K562 (cell line): ENCODE data around the gene SPDYE3. TPM values are rescaled to one million over a fixed set of nuclear protein-coding genes. Genes with fewer than 3 reads are reported as not detected.

Source experiments
- ATAC-seq: fragments of 200-7000 bp; cut with Tn5 transposase; 3 replicates; pipeline ENCODE4 v1.9.1; 2020; ENCODE audit warnings: moderate library complexity
- BruUV-seq: library from RNA; stranded (reverse); fragments of 400-500 nt; replicated peaks from 2 replicates; lab custom pipeline; 2021; lab: Mats Ljungman, UMichigan
- CTCF ChIA-PET: fragments of 300-600 bp; formaldehyde crosslinking; extraction: SDS; loops from one replicate; lab custom pipeline; 2021; ENCODE audit warnings: low intra/inter-chr PET ratio; lab: Yijun Ruan, JAX
- POLR2A ChIA-PET: fragments of 300-600, 350-650 bp; sonication (Branson Sonifier 250); formaldehyde crosslinking; extraction: SDS; loops from one replicate; lab custom pipeline; 2021; ENCODE audit warnings: antibody characterized with exemption, inconsistent platforms; lab: Yijun Ruan, JAX
- DNase-seq, 4 experiments: peaks; one replicate each; pipeline versions ENCODE4 v3.0.0 to v3.0.0-alpha.2; 2011 to 2018; ENCODE audit warnings: low spot score in 3 of 4, mixed read lengths in 3 of 4; ENCODE audit errors: extremely low read depth in 1 of 4
- FAIRE-seq: peaks from 2 replicates; lab custom pipeline; 2011; peaks lifted over from hg19 to GRCh38; lab: Jason Lieb, UNC
- H2AFZ ChIP-seq: 2 replicates; pipeline ENCODE4 v1.6.0; 2011; ENCODE audit warnings: low read depth, low read length, control low read depth, inconsistent platforms
- H3K27ac ChIP-seq: fragments of 200-600 bp; 3 replicates; pipeline ENCODE4 v1.8.0; 2011; ENCODE audit warnings: low read depth, mild to moderate bottlenecking, control low read depth, inconsistent platforms, low read length, moderate library complexity, mixed read lengths; ENCODE audit errors: extremely low read depth
- H3K27me3 ChIP-seq, 2 experiments: fragments of 300-600 bp in 1 of 2; 2 replicates in 1 of 2; 3 replicates in 1 of 2; pipeline versions ENCODE4 v1.6.0 to v1.8.0; 2011; ENCODE audit warnings: inconsistent platforms in 2 of 2, low read length in 2 of 2, mild to moderate bottlenecking in 1 of 2, mixed read lengths in 1 of 2, moderate library complexity in 1 of 2; ENCODE audit not compliant: control insufficient read depth in 2 of 2, insufficient read depth in 2 of 2
- H3K36me3 ChIP-seq: fragments of 300-600 bp; 3 replicates; pipeline ENCODE4 v1.8.0; 2011; ENCODE audit warnings: mild to moderate bottlenecking, low read length, inconsistent platforms; ENCODE audit not compliant: control insufficient read depth, insufficient read depth
- H3K4me1 ChIP-seq, 2 experiments: fragments of 200-600 bp in 1 of 2; replicated peaks in 1 of 2; 2 replicates in 1 of 2; 3 replicates in 1 of 2; pipeline versions ENCODE4 v1.5.1 to v1.8.0; 2011; ENCODE audit warnings: inconsistent platforms in 2 of 2, low read length in 2 of 2, mild to moderate bottlenecking in 1 of 2, mixed read lengths in 1 of 2, moderate library complexity in 1 of 2; ENCODE audit not compliant: control insufficient read depth in 2 of 2, insufficient read depth in 2 of 2
- H3K4me2 ChIP-seq: 2 replicates; pipeline ENCODE4 v1.6.1; 2011; ENCODE audit warnings: low read length, control low read depth, inconsistent platforms, mixed read lengths; ENCODE audit not compliant: insufficient read depth
- H3K4me3 ChIP-seq: fragments of 200-600 bp; sonication (generic), shearing (Covaris generic); 2 replicates; pipeline ENCODE4 v1.5.1; 2016; ENCODE audit warnings: control low read depth, inconsistent platforms
- H3K79me2 ChIP-seq: fragments of 200-600 bp; 3 replicates; pipeline ENCODE4 v1.8.0; 2011; ENCODE audit warnings: low read length, inconsistent platforms; ENCODE audit not compliant: control insufficient read depth, insufficient read depth
- H3K9ac ChIP-seq, 2 experiments: 2 replicates each; pipeline versions ENCODE4 v1.6.0 to v1.6.1; 2011; ENCODE audit warnings: low read depth in 2 of 2, low read length in 2 of 2, control low read depth in 1 of 2, inconsistent platforms in 1 of 2, mild to moderate bottlenecking in 1 of 2, mixed read lengths in 1 of 2; ENCODE audit not compliant: insufficient read depth in 1 of 2
- H3K9me1 ChIP-seq: one replicate; pipeline ENCODE4 v1.6.0; 2011; ENCODE audit warnings: inconsistent platforms, mild to moderate bottlenecking, low read length, moderate library complexity; ENCODE audit not compliant: control insufficient read depth, insufficient read depth
- H3K9me3 ChIP-seq: replicated peaks from 2 replicates; pipeline ENCODE4 v1.5.1; 2011; ENCODE audit warnings: low read depth, low read length, inconsistent platforms; ENCODE audit not compliant: control insufficient read depth, insufficient read depth
- H4K20me1 ChIP-seq: replicated peaks from 2 replicates; pipeline ENCODE4 v1.6.1; 2011; ENCODE audit warnings: low read length, inconsistent platforms, mixed read lengths; ENCODE audit not compliant: control insufficient read depth, insufficient read depth
- ADNP ChIP-seq: fragments of 200-800 bp; sonication (Bioruptor generic); IDR thresholded peaks from 2 replicates; pipeline ENCODE4 v1.6.1; 2016; ENCODE audit warnings: missing genetic modification characterization, missing compliant biosample characterization
- HIVEP1 ChIP-seq: fragments of 250-450 bp; sonication (Bioruptor Pico); IDR thresholded peaks from 2 replicates; pipeline ENCODE4 v1.4.0; 2020; ENCODE audit warnings: mild to moderate bottlenecking
- KDM4B ChIP-seq, 2 experiments: fragments of 450-650 bp in 1 of 2; sonication (generic) in 1 of 2; IDR thresholded peaks; 2 replicates each; pipeline ENCODE4 v1.6.1; 2016 to 2017; ENCODE audit warnings: borderline replicate concordance in 2 of 2, antibody characterized with exemption in 1 of 2, low read depth in 1 of 2, mild to moderate bottlenecking in 1 of 2
- NBN ChIP-seq: fragments of 450-650 bp; IDR thresholded peaks from 2 replicates; pipeline ENCODE4 v1.6.1; 2016; ENCODE audit warnings: low read depth, mild to moderate bottlenecking
- PHF21A ChIP-seq: fragments of 450-650 bp; IDR thresholded peaks from 2 replicates; pipeline ENCODE4 v1.6.1; 2017; ENCODE audit warnings: low read depth, borderline replicate concordance
- POLR2G ChIP-seq: fragments of 200-400 bp; formaldehyde crosslinking; IDR thresholded peaks from 2 replicates; pipeline ENCODE4 v1.6.1; 2017; ENCODE audit warnings: low read depth, mild to moderate bottlenecking, antibody characterized with exemption, low read length, moderate library complexity
- RBFOX2 ChIP-seq: fragments of 200-400 bp; formaldehyde crosslinking; IDR thresholded peaks from 2 replicates; pipeline ENCODE4 v1.6.1; 2017; ENCODE audit warnings: low read depth, mild to moderate bottlenecking, low read length, moderate library complexity
- RBM14 ChIP-seq: fragments of 200-400 bp; formaldehyde crosslinking; IDR thresholded peaks from 2 replicates; pipeline ENCODE4 v1.6.1; 2018; ENCODE audit warnings: low read depth, mild to moderate bottlenecking, low read length, moderate library complexity, borderline replicate concordance; ENCODE audit not compliant: insufficient read depth
- SREBF1 ChIP-seq: fragments of 150-350 bp; IDR thresholded peaks from 2 replicates; pipeline ENCODE4 v1.6.1; 2014; ENCODE audit warnings: antibody characterized with exemption, low read depth, low read length, borderline replicate concordance
- ZBTB34 ChIP-seq: fragments of 250-450 bp; sonication (Bioruptor Pico); IDR thresholded peaks from 2 replicates; pipeline ENCODE4 v1.8.0; 2021; ENCODE audit warnings: mild to moderate bottlenecking, moderate library complexity
- ZC3H11A ChIP-seq: IDR thresholded peaks from 2 replicates; pipeline ENCODE4 v1.6.1; 2012; ENCODE audit warnings: low read depth, low read length, improper control_type of control experiment
- ZEB2 ChIP-seq: fragments of 450-650 bp; IDR thresholded peaks from 2 replicates; pipeline ENCODE4 v1.6.1; 2016
- ZFP1 ChIP-seq: fragments of 450-650 bp; formaldehyde crosslinking; IDR thresholded peaks from 2 replicates; pipeline ENCODE4 v1.4.0; 2020; ENCODE audit warnings: mild to moderate bottlenecking, mixed read lengths
- ZFP36 ChIP-seq: fragments of 150-350 bp; IDR thresholded peaks from 2 replicates; pipeline ENCODE4 v1.6.1; 2018; ENCODE audit warnings: low read length, low read depth; ENCODE audit not compliant: partially characterized antibody
- ZNF518B ChIP-seq: fragments of 250-450 bp; sonication (Bioruptor Pico); IDR thresholded peaks from 2 replicates; pipeline ENCODE4 v1.5.0; 2021; ENCODE audit warnings: mild to moderate bottlenecking, moderate library complexity
- WGBS: fragments of 100-300 bp; shearing (Covaris generic); methylation state at CpG from one replicate; pipeline ENCODE4 v1.1.6; 2016; ENCODE audit warnings: low coverage, mixed read lengths; ENCODE audit not compliant: insufficient coverage; ENCODE audit errors: missing lambda C conversion rate; 5-methylcytosine and 5-hydroxymethylcytosine counted together
- in situ Hi-C: fragments of 300-500 bp; cut with MboI; formaldehyde crosslinking; loops from 4 replicates; pipeline ENCODE4 v1.15.0; 2018; ENCODE audit warnings: inconsistent platforms, mixed read lengths
- intact Hi-C: fragments of 100-400 bp; cut with micrococcal nuclease; formaldehyde crosslinking; loops from 2 replicates; pipeline ENCODE4 v1.14.2; 2022
- polyA plus RNA-seq, 8 experiments: library from polyadenylated mRNA; depleted of rRNA in 4 of 8; stranded (reverse) in 5 of 8; unstranded in 3 of 8; fragments of >200 nt; fragmentation: Nextera tagmentation in 2 of 8; fragmentation: Illumina TruSeq in 1 of 8; extraction: Ambion mirVana in 2 of 8; extraction: Trizol in 1 of 8; gene quantifications; 2 replicates each; pipeline versions ENCODE4 v1.2.1 to v1.2.3, GENCODE V29; 2011 to 2014; ENCODE audit warnings: inconsistent platforms in 1 of 8, missing spikeins in 1 of 8
- total RNA-seq, 7 experiments: library from RNA; depleted of rRNA in 6 of 7; stranded (reverse); fragments of >200 nt in 6 of 7; fragmentation: Illumina TruSeq in 2 of 7; extraction: Trizol in 2 of 7; gene quantifications; 2 replicates each; pipeline versions ENCODE4 v1.2.1 to v1.2.3, GENCODE V29; 2011 to 2021; ENCODE audit warnings: low replicate concordance in 1 of 7

SPDYE3 gene
- total and polyA plus RNA-seq, 9 of the 15 experiments (the other 6 are each of a cell fraction or from before 2014, with no cell fraction given) = 0.04 to 3.3 (median 1.2) TPM; not detected in 6

GRCh38 chr7:100357131-100357561 lies 49.6 kb downstream of the SPDYE3 start:
- ATAC-seq = no peak
- TF ChIP-seq RBM14 (no peak), ZC3H11A (no peak), KDM4B (IDR thresholded peaks at IDR 0.05; ENCODE audit: borderline replicate concordance in 2 of 2, low read depth in 1 of 2) (no peak), ZNF518B (CRISPR knock-in tag) (no peak), PHF21A (no peak), RBFOX2 (peak; percentile 50; the same call in 1 of the 2 replicates), ZFP1 (CRISPR knock-in tag) (no peak), NBN (no peak), ZFP36 (no peak), POLR2G (peak; percentile 67), ADNP (no peak), HIVEP1 (no peak), ZEB2 (no peak), SREBF1 (no peak), ZBTB34 (CRISPR knock-in tag) (no peak)

More at GRCh38 chr7:100357131-100357561, 49.6 kb downstream of the SPDYE3 start:
- FAIRE-seq (no peak), DNase-seq (no peak)
- no peak overlapping the region for H3K27ac ChIP-seq
- H3K9ac ChIP-seq = no peak overlapping the region
- in situ Hi-C loops (no loop called here), intact Hi-C loops (no loop called here)
- no peaks in the 10 kb centered on the region for H3K9me3 ChIP-seq
- no peak overlapping the region for H3K4me3 ChIP-seq
- CTCF ChIA-PET = no interaction called here
- H3K79me2 ChIP-seq = no peaks in the 10 kb centered on the region
- H4K20me1 ChIP-seq = peaks cover 6% of the 10 kb centered on the region; the same call in 1 of the 2 replicates
- no peaks in the 10 kb centered on the region for H3K27me3 ChIP-seq
- BruUV-seq = no TSS peak
- 88% methylated on average over 4 of the region's 6 CpGs for WGBS
- no peaks in the 10 kb centered on the region for H3K9me1 ChIP-seq
- no peak overlapping the region for H2AFZ ChIP-seq
- no peak overlapping the region for H3K4me2 ChIP-seq
- POLR2A ChIA-PET = interaction anchor here (0.8 to 1.2 kb wide), 2 partner anchors 10 to 72 kb away, joined by 3 to 4 read pairs; partner anchors contain the start of gene MEPCE
- H3K36me3 ChIP-seq = peaks cover 98% of the 10 kb centered on the region
- H3K4me1 ChIP-seq = peaks cover 0 to 9% of the 10 kb centered on the region in 2 experiments; a peak in 1 of 5 replicates
